Ishikawa (cell line): ENCODE measurements around the gene LCN15.

Experiments
- CEBPB ChIP-seq: IDR thresholded peaks from 2 replicates; pipeline ENCODE4 v1.6.1; 2012
- CREB1 ChIP-seq: IDR thresholded peaks from 2 replicates; pipeline ENCODE4 v1.6.1; 2012; ENCODE audit warnings: low read depth
- EGR1 ChIP-seq: IDR thresholded peaks from 2 replicates; pipeline ENCODE4 v1.6.1; 2012
- EP300 ChIP-seq: IDR thresholded peaks from 2 replicates; pipeline ENCODE4 v1.6.1; 2012; ENCODE audit warnings: borderline replicate concordance
- FOXM1 ChIP-seq: IDR thresholded peaks from 2 replicates; pipeline ENCODE4 v1.6.1; 2012; ENCODE audit warnings: low read depth, borderline replicate concordance
- NFIC ChIP-seq: IDR thresholded peaks from 2 replicates; pipeline ENCODE4 v1.6.1; 2012
- RAD21 ChIP-seq: IDR thresholded peaks from 2 replicates; pipeline ENCODE4 v1.6.1; 2012; ENCODE audit warnings: low read depth
- TAF1 ChIP-seq: IDR thresholded peaks from 2 replicates; pipeline ENCODE4 v1.6.1; 2012; ENCODE audit warnings: low read depth, mild to moderate bottlenecking
- TCF12 ChIP-seq: IDR thresholded peaks from 2 replicates; pipeline ENCODE4 v1.6.1; 2012; ENCODE audit warnings: low read depth
- TEAD4 ChIP-seq: IDR thresholded peaks from 2 replicates; pipeline ENCODE4 v1.6.1; 2012
- YY1 ChIP-seq: IDR thresholded peaks from 2 replicates; pipeline ENCODE4 v1.6.1; 2012; ENCODE audit warnings: low read depth
- ZBTB7A ChIP-seq: IDR thresholded peaks from 2 replicates; pipeline ENCODE4 v1.6.1; 2012; ENCODE audit warnings: low read depth
- TF ChIP-seq, protein P1 (sequence below): IDR thresholded peaks from 2 replicates; pipeline ENCODE4 v1.6.1; 2012; ENCODE audit warnings: low read depth, mild to moderate bottlenecking
- TF ChIP-seq, protein P2 (sequence below): IDR thresholded peaks from 2 replicates; pipeline ENCODE4 v1.6.1; 2012
- TF ChIP-seq, protein P3 (sequence below): IDR thresholded peaks from 2 replicates; pipeline ENCODE4 v1.6.1; 2012

The LCN15 gene

DNA sequence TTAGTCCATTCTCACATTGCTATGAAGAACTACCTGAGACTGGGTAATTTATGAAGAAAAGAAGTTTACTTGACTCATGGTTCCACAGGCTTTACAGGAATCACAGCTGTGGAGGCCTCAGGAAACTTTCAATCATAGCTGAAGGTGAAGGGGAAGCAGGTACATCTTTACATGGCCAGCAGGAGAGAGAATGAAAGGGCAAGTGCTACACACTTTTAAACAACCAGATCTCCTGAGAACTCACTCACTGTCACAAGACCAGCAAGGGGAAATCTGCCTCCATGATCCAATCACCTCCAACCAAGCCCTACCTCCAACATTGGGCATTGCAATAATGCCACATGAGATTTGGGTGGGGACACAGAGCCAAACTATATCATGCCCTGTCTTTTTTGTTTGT, 12.5 kb downstream of the LCN15 start:
- no peak for TF ChIP-seq CREB1
- no peak for TF ChIP-seq FOXM1
- no peak for TF ChIP-seq CEBPB
- TF ChIP-seq, protein P1, sequence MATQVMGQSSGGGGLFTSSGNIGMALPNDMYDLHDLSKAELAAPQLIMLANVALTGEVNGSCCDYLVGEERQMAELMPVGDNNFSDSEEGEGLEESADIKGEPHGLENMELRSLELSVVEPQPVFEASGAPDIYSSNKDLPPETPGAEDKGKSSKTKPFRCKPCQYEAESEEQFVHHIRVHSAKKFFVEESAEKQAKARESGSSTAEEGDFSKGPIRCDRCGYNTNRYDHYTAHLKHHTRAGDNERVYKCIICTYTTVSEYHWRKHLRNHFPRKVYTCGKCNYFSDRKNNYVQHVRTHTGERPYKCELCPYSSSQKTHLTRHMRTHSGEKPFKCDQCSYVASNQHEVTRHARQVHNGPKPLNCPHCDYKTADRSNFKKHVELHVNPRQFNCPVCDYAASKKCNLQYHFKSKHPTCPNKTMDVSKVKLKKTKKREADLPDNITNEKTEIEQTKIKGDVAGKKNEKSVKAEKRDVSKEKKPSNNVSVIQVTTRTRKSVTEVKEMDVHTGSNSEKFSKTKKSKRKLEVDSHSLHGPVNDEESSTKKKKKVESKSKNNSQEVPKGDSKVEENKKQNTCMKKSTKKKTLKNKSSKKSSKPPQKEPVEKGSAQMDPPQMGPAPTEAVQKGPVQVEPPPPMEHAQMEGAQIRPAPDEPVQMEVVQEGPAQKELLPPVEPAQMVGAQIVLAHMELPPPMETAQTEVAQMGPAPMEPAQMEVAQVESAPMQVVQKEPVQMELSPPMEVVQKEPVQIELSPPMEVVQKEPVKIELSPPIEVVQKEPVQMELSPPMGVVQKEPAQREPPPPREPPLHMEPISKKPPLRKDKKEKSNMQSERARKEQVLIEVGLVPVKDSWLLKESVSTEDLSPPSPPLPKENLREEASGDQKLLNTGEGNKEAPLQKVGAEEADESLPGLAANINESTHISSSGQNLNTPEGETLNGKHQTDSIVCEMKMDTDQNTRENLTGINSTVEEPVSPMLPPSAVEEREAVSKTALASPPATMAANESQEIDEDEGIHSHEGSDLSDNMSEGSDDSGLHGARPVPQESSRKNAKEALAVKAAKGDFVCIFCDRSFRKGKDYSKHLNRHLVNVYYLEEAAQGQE: no peak
- no peak for TF ChIP-seq EP300
- TF ChIP-seq EGR1: no peak
- TF ChIP-seq ZBTB7A: no peak
- TF ChIP-seq TCF12: no peak
- no peak for TF ChIP-seq YY1
- TF ChIP-seq TAF1: no peak
- no peak for TF ChIP-seq RAD21
- TF ChIP-seq, protein P2, sequence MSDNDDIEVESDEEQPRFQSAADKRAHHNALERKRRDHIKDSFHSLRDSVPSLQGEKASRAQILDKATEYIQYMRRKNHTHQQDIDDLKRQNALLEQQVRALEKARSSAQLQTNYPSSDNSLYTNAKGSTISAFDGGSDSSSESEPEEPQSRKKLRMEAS: no peak
- TF ChIP-seq NFIC: no peak

DNA sequence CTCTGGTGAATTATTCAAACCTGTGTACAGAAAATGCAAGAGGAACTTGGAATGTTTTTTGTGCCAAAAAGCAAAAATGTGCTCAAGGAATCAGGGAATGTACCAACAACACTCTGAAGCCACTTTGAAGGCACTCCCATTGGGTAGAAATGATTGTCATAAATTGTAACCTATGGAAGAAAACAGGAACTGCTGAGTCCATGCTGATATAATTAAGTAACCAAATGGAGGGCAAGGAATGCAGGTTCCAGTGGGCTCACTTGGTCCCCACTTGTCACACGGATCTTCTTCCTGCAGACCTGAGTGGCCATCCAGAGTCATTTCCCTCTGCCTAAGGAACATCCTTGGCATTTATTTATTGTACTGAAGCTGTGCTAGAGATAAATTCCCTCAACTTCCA, 13.1 kb downstream of the LCN15 start:
- TF ChIP-seq CEBPB (no peak), EGR1 (no peak), TAF1 (no peak), YY1 (no peak), EP300 (no peak), RAD21 (no peak), ZBTB7A (no peak), FOXM1 (no peak), NFIC (no peak), TCF12 (no peak), CREB1 (no peak), TEAD4 (no peak)
- TF ChIP-seq, protein P1: no peak
- TF ChIP-seq, protein P3, sequence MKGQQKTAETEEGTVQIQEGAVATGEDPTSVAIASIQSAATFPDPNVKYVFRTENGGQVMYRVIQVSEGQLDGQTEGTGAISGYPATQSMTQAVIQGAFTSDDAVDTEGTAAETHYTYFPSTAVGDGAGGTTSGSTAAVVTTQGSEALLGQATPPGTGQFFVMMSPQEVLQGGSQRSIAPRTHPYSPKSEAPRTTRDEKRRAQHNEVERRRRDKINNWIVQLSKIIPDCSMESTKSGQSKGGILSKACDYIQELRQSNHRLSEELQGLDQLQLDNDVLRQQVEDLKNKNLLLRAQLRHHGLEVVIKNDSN: no peak
- TF ChIP-seq, protein P2: no peak

DNA sequence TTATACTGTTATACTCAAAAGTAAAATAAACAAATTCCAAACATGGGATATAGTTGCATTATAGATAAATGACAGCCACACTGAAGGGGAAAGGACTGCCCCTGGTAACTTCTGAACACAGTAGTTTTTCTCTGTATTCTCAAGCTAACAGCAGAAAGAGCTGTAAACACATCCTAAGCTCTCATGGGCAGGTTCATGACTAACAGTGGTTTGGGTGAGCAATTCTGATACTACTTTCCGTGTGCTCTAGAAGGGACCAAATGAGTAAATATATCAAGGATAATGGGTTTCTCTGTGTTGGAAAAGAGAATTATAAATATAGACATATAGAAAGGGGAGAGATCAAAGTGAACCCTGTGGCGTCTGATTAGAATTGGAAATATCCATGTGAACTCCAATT, 13.8 kb downstream of the LCN15 start:
- TF ChIP-seq CEBPB (no peak), TAF1 (no peak)
- TF ChIP-seq, protein P3: no peak

DNA sequence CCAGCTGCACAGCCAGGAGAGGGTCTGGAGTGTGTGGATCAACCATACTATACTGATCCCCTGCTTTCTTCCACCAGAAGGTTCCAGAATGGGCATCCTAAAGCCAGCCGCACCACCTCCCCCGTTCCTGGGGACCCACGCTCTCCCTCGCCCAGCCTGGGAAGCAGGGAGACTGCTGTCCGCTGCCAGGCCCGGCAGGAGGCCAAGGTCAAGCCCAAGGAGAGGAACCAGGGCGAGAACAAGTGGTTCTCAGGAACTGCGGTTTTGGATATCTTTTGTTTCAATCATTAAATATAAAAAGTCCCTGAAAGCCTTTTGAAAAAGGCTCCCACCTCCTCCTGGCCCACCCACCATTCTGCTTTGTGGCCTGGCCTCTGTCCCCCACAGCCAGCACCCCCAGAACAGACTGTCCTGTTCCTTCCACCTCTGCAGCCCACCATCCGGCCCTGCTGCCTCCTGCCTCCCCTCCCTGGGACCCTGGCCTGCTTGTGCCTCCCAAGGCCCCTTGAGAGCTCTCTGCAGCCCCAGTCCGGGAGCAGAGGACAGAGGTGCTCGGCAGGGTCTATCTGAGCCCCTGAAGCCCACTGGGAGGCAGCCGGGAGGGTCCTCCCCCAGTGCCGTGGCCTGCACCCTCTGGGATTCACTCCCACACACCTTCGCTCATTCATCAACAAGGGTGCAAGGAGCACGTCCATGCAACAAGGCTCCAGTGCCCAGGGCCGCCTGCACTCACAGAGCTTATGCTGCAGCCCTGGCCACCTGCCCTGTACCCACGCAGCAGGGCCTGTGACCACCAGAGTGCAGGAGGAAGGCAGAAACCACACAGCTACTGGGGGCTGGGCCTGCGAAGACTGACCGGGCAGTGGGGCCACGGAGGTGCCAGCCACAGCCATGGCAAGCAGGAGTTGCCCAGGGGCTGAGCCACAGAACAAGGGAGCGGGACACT, 15.4 kb downstream of the LCN15 start:
- TF ChIP-seq TCF12 (no peak), YY1 (no peak), CEBPB (no peak), RAD21 (no peak), NFIC (no peak), CREB1 (no peak), EGR1 (no peak)
- TF ChIP-seq, protein P1: no peak
- TF ChIP-seq, protein P2: no peak
- TF ChIP-seq, protein P3: no peak
